Jurkat, Clone E6-1 (cell line): ENCODE results near the gene SMC5.
"Not testable (repeated sequence)": the region's sequence is repeated elsewhere in the genome, so short reads cannot be mapped to it uniquely, and the experiment has no call there.

ENCODE experiments used
- DNase-seq: peaks from one replicate; pipeline ENCODE4 v3.0.0-alpha.2; 2011; ENCODE audit warnings: low read depth, low spot score
- H3K4me3 ChIP-seq: 2 replicates; pipeline ENCODE4 v1.5.1; 2011; ENCODE audit warnings: mild to moderate bottlenecking, low read length, control low read depth, moderate library complexity

The SMC5 gene

DNA sequence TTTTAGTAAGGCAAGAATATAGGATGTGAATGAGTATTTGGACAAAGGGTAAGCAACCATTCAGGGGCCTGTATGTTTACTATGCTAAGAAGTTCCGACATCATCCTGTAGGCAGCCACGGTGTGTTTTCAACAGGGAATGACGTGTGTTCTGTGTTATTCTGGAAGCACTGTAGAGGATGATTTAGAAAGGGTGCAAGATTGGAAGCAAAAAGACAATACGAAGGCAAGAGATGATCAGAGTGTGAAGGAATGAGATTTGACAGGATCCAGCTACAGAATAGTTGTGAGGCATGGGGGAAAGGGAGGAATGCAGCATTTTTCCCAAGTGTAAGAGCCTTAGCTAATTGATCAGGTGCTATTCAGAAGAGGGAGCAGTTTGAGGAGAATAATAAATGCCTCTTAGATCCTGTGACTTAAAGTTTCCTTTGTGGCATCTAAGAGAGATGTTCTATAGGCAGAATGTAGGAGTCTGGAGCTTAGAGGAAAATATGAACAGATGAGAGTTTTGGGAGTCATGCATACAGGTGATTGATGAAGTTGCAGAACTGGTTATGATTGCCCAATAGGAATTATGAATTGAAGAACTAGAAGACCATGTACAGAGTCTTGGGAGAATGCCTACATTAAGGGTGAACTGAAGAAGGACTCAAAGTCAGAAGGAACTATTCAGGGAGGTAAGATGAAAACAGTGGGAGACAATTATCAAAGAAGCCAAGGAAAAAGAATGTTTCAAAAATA is 2.5 kb downstream of the SMC5 start:
- no peak for DNase-seq
- no peak overlapping the region for H3K4me3 ChIP-seq

DNA sequence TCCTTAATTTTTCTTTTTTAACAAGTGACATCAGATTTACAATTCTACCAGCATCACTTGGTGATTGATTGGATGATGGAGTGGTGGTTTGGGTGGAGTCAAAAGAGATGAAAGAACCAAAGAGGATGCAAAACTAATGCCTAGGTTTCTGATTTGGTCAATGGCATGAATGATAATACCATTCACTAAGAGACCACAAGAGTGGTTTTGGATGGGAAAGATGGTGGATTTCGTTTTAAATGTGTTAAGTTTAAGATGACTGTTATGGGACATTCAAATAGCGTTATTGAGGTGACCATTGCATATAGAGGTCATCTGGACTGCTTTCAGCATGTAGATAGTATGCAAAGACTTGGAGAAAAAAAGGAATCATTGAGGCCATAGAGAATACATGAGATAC is 3.6 kb downstream of the SMC5 start:
- no peak overlapping the region for H3K4me3 ChIP-seq
- DNase-seq = no peak

- no peak overlapping the region for H3K4me3 ChIP-seq
- DNase-seq = no peak
Observed at GRCh38 chr9:70262948-70263347, 4.2 kb downstream of the SMC5 start.

DNA sequence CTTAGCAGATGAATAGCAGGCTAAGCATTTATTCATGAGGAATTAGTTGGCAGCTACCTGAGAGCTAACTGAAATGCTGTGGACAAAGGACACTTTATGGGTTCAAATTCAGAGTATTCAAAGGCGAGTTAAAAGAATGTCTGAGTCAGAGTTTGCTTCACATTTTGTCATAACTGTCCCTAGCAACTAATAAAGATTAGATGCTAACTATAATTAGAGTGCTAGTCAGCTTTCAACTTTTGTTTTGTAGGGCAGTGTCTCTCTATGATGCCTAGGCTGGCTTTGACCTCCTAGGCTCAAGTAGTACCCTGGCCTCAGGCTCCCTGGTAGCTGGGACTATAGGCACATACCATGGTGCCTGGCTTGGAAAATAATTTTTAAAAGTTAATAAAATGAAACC is 4.6 kb downstream of the SMC5 start:
- no peak for DNase-seq
- no peak overlapping the region for H3K4me3 ChIP-seq

- no peak for DNase-seq
- H3K4me3 ChIP-seq = no peak overlapping the region
Observed at GRCh38 chr9:70278305-70278704, 19.5 kb downstream of the SMC5 start.

DNA sequence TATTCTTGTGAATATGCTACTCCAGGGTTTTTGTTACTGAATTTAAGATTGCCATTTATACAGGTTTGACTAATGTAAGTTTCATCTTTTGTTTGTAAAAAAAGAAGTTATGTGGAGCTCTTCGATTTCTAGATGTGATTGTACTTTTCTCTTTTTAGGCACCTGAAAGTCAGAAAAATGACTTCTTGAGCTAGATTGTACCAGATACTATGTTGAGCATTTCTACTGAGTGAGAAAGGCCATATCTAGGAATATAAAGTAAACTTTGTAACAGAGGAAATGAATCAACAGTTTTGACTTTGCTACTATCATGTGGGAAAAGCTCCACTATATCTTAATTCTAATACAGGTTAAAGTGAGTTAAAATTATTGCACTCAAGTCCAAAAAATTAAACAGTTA is 25.1 kb downstream of the SMC5 start:
- no peak overlapping the region for H3K4me3 ChIP-seq
- DNase-seq = no peak

DNA sequence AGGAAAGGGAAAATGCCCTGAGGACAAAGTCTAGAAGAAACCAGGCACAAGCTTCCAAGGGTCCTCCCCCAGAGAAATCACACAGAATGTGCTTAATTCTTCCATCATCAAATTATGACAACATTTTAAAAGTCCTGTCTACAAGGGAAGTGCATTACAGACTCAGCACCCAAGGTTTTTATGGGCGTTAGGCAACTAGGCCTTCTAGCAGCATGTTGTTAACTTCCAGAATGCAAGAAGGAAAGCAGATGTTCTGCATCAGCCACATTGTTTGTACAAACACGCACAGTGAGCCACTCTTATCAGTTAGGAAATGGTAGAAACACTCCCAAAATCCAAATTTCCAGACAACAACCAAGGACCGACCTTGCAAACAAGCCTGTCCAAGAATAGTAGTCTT is 26.5 kb downstream of the SMC5 start:
- DNase-seq = no peak
- H3K4me3 ChIP-seq = no peak overlapping the region

DNA sequence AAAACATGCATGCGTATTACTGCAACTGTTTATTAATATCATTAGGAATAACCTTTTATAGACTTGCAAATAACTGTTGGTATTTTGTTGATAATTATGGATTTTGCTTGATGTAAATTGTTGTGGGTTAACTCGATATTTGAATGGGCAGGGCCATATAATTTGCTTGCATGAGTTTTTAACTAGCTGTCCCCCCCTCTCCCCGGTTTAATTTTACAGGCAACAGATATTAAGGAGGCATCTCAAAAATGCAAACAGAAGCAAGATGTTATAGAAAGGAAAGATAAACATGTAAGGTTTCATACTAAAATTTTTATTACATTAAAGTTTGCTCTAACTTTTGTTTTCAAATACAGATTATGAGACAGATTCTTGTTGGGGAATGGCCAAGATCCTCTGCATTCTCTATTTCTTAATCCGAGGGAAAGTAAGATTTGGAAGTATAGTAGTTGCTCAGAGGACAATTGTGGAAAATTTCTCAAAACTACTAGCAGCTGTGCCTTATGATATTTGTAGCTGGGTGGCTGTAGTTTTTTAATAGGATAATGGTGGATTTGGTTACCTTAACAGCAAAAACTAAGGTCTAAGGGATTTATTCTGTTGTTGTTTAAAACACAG is 27.3 kb downstream of the SMC5 start:
- no peak overlapping the region for H3K4me3 ChIP-seq
- no peak for DNase-seq

- DNase-seq = no peak
- H3K4me3 ChIP-seq = no peak overlapping the region
Observed at GRCh38 chr9:70290626-70291025, 31.8 kb downstream of the SMC5 start.

GRCh38 chr9:70291446-70291845 is 32.7 kb downstream of the SMC5 start:
- DNase-seq = no peak
- no peak overlapping the region for H3K4me3 ChIP-seq

DNA sequence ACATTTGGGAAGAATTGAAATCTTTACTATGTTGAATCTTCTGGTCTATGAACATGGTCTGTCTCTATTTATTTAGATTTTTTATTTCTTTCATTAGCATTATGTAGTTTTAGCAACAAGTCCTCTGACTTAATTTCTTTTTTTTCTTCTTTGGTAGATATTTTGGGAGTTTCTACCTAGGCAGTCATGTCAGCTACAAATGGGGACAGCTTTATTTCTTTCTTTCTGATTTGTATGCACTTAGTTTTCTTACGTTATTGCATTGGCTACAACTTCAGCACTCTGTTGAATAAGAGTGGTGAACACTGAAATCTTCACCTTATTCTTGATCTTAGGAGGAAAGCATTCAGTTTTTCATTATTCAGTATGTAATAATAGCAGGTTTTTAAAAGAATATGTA is 33.5 kb downstream of the SMC5 start:
- no peak overlapping the region for H3K4me3 ChIP-seq
- DNase-seq = no peak

DNA sequence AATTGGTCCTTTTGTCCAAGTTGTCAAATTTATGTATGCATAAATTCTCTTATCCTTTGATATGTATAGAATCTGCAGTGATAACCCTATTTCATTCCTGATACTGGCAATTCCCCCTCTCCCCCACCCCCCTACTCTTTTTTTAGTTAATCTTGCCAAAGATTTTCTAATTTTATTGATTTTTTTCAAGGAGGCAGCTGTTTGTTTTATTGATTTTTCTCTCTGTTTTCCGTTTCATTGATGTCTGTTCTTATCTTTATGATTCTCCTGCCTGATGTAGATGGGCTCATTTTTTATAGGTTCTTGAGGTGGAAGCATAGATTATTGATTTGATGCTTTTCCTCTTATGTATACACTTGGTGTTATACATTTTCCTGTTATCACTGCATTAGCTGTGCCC is 34.4 kb downstream of the SMC5 start:
- H3K4me3 ChIP-seq = no peak overlapping the region
- DNase-seq = no peak

DNA sequence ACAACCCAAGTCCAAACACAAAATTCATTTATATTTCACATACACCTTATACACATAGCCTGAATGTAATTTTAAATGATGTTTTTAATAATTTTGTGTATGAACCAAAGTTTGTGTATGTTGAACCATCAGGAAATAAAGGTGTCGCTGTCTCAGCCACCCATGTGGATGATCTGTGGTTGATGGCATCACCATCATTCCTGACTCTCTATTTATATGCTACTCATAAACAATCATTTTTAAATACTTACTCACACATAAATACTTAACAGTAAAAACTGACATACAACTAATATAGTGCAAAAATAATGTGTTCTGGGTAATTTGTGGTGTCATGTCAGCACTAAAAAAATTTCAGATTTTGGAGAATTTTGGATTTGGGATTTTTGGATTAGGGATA is 38.4 kb downstream of the SMC5 start:
- no peak for DNase-seq
- H3K4me3 ChIP-seq = no peak overlapping the region

- no peak for DNase-seq
- H3K4me3 ChIP-seq = no peak overlapping the region
Observed at GRCh38 chr9:70298245-70298771, 39.5 kb downstream of the SMC5 start.

GRCh38 chr9:70303268-70303667 is 44.5 kb downstream of the SMC5 start:
- no peak overlapping the region for H3K4me3 ChIP-seq
- no peak for DNase-seq

- no peak overlapping the region for H3K4me3 ChIP-seq
- DNase-seq = no peak
Observed at GRCh38 chr9:70304810-70305209, 46.0 kb downstream of the SMC5 start.

- H3K4me3 ChIP-seq = no peak overlapping the region
Observed at GRCh38 chr9:70315389-70315788, 56.6 kb downstream of the SMC5 start.

DNA sequence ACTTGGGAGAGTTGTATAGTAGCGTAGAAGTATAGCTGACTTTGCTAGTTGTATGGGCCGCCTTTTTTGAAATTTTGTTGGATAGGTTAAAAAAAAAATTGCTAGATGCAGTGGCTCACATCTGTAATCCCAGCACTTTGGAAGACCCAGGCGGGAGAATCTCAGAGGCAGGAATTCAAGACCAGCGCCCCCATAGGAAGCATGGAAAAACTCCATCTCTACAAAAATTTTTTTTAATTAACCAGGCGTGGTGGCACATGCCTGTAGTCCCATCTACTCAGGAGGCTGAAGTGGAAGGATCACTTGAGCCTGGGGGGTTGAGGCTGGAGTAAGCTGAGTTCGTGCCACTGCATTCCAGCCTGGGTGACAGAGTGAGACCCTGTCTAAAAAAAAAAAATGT is 59.2 kb downstream of the SMC5 start:
- no peak overlapping the region for H3K4me3 ChIP-seq
- DNase-seq = no peak

More at GRCh38 chr9:70315389-70315788, 56.6 kb downstream of the SMC5 start:
- DNase-seq = no peak

GRCh38 chr9:70322096-70322495 is 63.3 kb downstream of the SMC5 start:
- no peak overlapping the region for H3K4me3 ChIP-seq
- DNase-seq = no peak

DNA sequence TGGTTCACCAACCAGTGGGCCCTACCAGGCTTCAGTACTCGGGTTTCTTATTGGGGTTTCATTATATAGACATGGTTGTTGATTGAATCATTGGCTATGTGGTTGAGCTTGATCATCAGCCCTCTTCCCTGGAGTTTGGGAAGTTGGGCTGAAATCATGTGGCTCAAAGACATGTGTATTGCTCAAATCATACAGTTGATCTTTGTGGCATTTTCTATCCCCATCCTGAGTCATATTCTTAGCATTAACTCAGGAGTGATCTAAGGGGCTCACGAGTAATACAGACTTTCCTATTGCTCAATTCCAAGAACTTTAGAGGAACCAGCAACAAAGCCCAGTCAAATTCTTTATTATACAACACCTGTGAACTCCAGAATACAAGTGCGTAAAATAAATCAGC is 66.2 kb downstream of the SMC5 start:
- no peak for DNase-seq
- no peak overlapping the region for H3K4me3 ChIP-seq

GRCh38 chr9:70328625-70329024 is 69.8 kb downstream of the SMC5 start:
- not testable (repeated sequence) for H3K4me3 ChIP-seq, DNase-seq
